RWPE2 (cell line): ENCODE results near the gene ARHGEF2.

ENCODE experiments used
- ATAC-seq: fragments of 200-7000 bp; cut with Tn5 transposase; 3 replicates; pipeline ENCODE4 v1.9.1; 2021; ENCODE audit warnings: low read depth
- DNase-seq: peaks from one replicate; pipeline ENCODE4 v3.0.0-alpha.2; 2020; ENCODE audit warnings: low spot score
- H3K27ac ChIP-seq: fragments of 450-650 bp; 2 replicates; pipeline ENCODE4 v1.5.1; 2017; ENCODE audit warnings: mild to moderate bottlenecking; ENCODE audit not compliant: poor library complexity, severe bottlenecking
- H3K27me3 ChIP-seq: fragments of 250-450 bp; sonication (Bioruptor Pico); 2 replicates; pipeline ENCODE4 v1.5.1; 2021; ENCODE audit warnings: mild to moderate bottlenecking, moderate library complexity; ENCODE audit not compliant: insufficient read depth, poor library complexity, severe bottlenecking
- H3K36me3 ChIP-seq: fragments of 250-450 bp; sonication (Bioruptor Pico); 2 replicates; pipeline ENCODE4 v1.5.1; 2020; ENCODE audit warnings: low read depth, mild to moderate bottlenecking, moderate library complexity
- H3K4me1 ChIP-seq: fragments of 250-450 bp; sonication (Bioruptor Pico); 2 replicates; pipeline ENCODE4 v1.5.1; 2021; ENCODE audit warnings: mild to moderate bottlenecking, moderate library complexity; ENCODE audit not compliant: insufficient read depth, poor library complexity, severe bottlenecking
- H3K4me3 ChIP-seq: fragments of 250-450 bp; sonication (Bioruptor Pico); 2 replicates; pipeline ENCODE4 v1.5.1; 2021; ENCODE audit warnings: mild to moderate bottlenecking, moderate library complexity; ENCODE audit not compliant: severe bottlenecking
- H3K9me3 ChIP-seq: fragments of 250-450 bp; sonication (Bioruptor Pico); 2 replicates; pipeline ENCODE4 v1.5.1; 2021; ENCODE audit warnings: mild to moderate bottlenecking, moderate library complexity; ENCODE audit not compliant: severe bottlenecking
- TF ChIP-seq, protein P1 (sequence below): fragments of 450-650 bp; IDR thresholded peaks from one replicate; pipeline ENCODE4 v1.5.1; 2017; ENCODE audit warnings: mild to moderate bottlenecking, moderate library complexity; ENCODE audit not compliant: poor library complexity, severe bottlenecking

Gene ARHGEF2

DNA sequence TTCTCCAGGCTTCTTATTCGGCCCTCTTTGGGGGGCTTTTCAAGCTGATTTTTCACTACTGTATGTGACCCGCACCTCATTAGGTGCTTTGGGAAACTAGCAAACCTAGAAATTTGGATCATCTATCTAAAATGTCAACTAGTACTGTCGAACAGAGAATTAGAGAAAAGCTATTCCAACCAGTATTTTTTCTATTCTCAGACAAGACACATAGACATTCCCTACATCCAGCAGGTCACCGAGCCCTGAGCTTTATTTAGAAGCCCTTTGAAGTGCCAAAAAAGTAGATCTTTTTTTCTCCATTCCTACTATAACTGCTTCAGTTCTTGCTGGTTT lies 42.7 kb upstream of the ARHGEF2 start:
- Histone ChIP-seq H3K36me3 (peaks cover 41% of the 10 kb centered on the region), H3K4me1 (peaks cover 4% of the 10 kb centered on the region), H3K27me3 (no peaks in the 10 kb centered on the region), H3K27ac (no peak overlapping the region), H3K4me3 (peak overlapping the region; percentile 78), H3K9me3 (no peaks in the 10 kb centered on the region)
- TF ChIP-seq, protein P1, sequence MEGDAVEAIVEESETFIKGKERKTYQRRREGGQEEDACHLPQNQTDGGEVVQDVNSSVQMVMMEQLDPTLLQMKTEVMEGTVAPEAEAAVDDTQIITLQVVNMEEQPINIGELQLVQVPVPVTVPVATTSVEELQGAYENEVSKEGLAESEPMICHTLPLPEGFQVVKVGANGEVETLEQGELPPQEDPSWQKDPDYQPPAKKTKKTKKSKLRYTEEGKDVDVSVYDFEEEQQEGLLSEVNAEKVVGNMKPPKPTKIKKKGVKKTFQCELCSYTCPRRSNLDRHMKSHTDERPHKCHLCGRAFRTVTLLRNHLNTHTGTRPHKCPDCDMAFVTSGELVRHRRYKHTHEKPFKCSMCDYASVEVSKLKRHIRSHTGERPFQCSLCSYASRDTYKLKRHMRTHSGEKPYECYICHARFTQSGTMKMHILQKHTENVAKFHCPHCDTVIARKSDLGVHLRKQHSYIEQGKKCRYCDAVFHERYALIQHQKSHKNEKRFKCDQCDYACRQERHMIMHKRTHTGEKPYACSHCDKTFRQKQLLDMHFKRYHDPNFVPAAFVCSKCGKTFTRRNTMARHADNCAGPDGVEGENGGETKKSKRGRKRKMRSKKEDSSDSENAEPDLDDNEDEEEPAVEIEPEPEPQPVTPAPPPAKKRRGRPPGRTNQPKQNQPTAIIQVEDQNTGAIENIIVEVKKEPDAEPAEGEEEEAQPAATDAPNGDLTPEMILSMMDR, result no peak
- DNase-seq (no peak), ATAC-seq (no peak)

- ATAC-seq, result peak; percentile 98
- Histone ChIP-seq H3K4me3 (peak within 1 kb of the TSS; percentile 78), H3K27ac (peak within 1 kb of the TSS; percentile 47), H3K9me3 (no peaks in the 10 kb centered on the region), H3K27me3 (no peaks in the 10 kb centered on the region), H3K4me1 (peaks cover 4% of the 10 kb centered on the region), H3K36me3 (peaks cover 46% of the 10 kb centered on the region)
- DNase-seq, result peak; percentile 85
- TF ChIP-seq, protein P1, result no peak
Measured at GRCh38 chr1:156020293-156021092, 42.1 kb upstream of the ARHGEF2 start, which contains the start of gene SSR2. SSR2 (minus strand) TSS chr1:156020951; CDS start chr1:156020167, 784 bp downstream.

DNA sequence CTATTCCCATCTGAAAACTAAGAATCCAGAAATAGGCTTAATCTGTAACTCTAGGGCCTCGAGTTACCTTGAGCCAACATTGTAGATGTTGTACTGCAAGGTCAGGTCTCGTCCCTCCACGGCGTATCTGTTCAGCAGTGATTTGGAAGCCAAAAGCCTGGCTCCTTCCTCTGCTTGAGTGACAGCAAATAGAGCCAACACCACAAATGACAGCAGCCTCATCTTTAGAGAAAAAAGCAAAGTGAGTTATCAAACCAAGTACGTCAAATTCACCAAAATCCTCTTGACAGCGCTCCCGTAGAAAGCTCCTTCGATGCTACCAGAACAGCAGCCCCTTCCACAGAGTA lies 41.6 kb upstream of the ARHGEF2 start:
- Histone ChIP-seq H3K27me3 (no peaks in the 10 kb centered on the region), H3K36me3 (peaks cover 49% of the 10 kb centered on the region), H3K27ac (peak overlapping the region; percentile 47), H3K9me3 (no peaks in the 10 kb centered on the region), H3K4me1 (peaks cover 4% of the 10 kb centered on the region), H3K4me3 (peak overlapping the region; percentile 78)
- ATAC-seq (no peak), DNase-seq (no peak)
- TF ChIP-seq, protein P1, result no peak

DNA sequence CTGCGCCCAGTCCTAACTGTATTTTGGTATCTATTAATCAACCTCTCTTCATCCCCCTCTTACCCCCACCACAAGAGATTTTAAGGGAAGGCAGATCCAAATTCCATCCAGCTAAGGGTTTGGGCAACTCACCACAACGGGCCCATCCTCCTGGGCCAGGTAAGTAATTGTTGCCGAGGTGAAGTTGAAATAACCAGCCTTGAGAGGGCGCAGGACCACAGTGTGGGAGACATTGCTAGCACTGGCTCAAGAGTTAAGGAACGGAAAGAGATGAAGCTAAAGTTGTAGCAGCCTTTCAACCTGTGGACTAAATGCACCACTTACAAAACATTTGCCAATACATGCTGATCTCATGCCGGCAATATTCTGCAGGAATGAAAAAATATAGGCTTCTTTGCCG lies 36.5 kb upstream of the ARHGEF2 start:
- Histone ChIP-seq H3K27me3 (no peaks in the 10 kb centered on the region), H3K27ac (no peak overlapping the region), H3K4me1 (peaks cover 2% of the 10 kb centered on the region), H3K4me3 (no peak overlapping the region), H3K36me3 (peaks cover 97% of the 10 kb centered on the region), H3K9me3 (no peaks in the 10 kb centered on the region)
- ATAC-seq, result no peak
- TF ChIP-seq, protein P1, result no peak
- no peak for DNase-seq
